ENCODE results near the gene CTSE.

DNA sequence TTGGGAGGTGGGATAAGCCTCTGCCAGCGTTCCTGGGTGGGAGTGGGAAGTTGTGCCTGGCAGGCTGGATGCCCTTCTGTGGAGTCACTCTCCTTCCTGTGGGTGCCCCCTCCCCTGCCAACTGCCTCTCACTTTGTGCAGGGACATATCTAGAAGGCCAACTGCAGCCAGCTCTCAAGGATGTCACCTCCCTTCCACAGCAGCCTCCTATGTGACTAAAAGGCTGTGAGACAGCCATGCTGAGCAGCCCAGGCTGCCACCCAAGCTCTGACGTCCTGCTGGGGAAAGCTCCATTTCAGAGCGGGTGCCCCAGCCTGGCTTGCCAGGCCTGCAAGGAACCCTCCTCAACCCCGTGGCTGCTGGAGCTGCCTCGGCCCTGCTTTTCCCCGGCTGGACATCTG is 60.9 kb downstream of the CTSE start:
- TF ChIP-seq CTCF (IDR thresholded peaks at IDR 0.05): no peak
- TF ChIP-seq POLR2A (IDR thresholded peaks at IDR 0.05): no peak

Data from ovary (tissue), 3 donors.